ENCODE results near the gene MAP6.
A peak's percentile ranks its signal among the peaks of the same experiment; 100 is the strongest.

Gene MAP6

GRCh38 chr11:75566763-75567279, 102.0 kb downstream of the MAP6 start:
- no peak for DNase-seq (ENCODE audit: extremely low spot score)
- CTCF ChIA-PET: no interaction called here
- TF ChIP-seq SUZ12 (IDR thresholded peaks at IDR 0.05) (no peak), PKNOX1 (IDR thresholded peaks at IDR 0.05) (no peak), NFRKB (IDR thresholded peaks at IDR 0.05) (no peak), L3MBTL2 (conservative IDR thresholded peaks at IDR 0.05) (no peak), FOXM1 (IDR thresholded peaks at IDR 0.05; ENCODE audit: borderline replicate concordance) (no peak), ARNT (IDR thresholded peaks at IDR 0.05) (no peak), CTBP1 (IDR thresholded peaks at IDR 0.05; ENCODE audit: borderline replicate concordance) (no peak), FOXK2 (IDR thresholded peaks at IDR 0.05) (no peak), LEF1 (IDR thresholded peaks at IDR 0.05; ENCODE audit: borderline replicate concordance) (no peak), ZNF384 (IDR thresholded peaks at IDR 0.05) (no peak), ELF4 (IDR thresholded peaks at IDR 0.05) (no peak), BHLHE40 (IDR thresholded peaks at IDR 0.05; ENCODE audit: borderline replicate concordance) (no peak), FOXA1 (IDR thresholded peaks at IDR 0.05) (no peak), TARDBP (IDR thresholded peaks at IDR 0.05) (no peak), HDGF (IDR thresholded peaks at IDR 0.05; ENCODE audit: borderline replicate concordance) (no peak)
- POLR2A ChIA-PET: interaction anchor here (2.4 kb wide), 1 partner anchor 13 kb away, joined by 6 read pairs; no protein-coding TSS in a partner anchor

- ChIA-PET POLR2A (interaction anchor here (1.6 to 2.4 kb wide), 2 partner anchors 12 to 18 kb away, joined by 5 to 6 read pairs; no protein-coding TSS in a partner anchor), CTCF (no interaction called here)
- DNase-seq (ENCODE audit: extremely low spot score): no peak
- TF ChIP-seq HDGF (IDR thresholded peaks at IDR 0.05; ENCODE audit: borderline replicate concordance) (no peak), FOXM1 (IDR thresholded peaks at IDR 0.05; ENCODE audit: borderline replicate concordance) (no peak), CTBP1 (IDR thresholded peaks at IDR 0.05; ENCODE audit: borderline replicate concordance) (no peak), SP1 (IDR thresholded peaks at IDR 0.05) (no peak), NFRKB (IDR thresholded peaks at IDR 0.05) (no peak), BHLHE40 (IDR thresholded peaks at IDR 0.05; ENCODE audit: borderline replicate concordance) (no peak), FOXA1 (IDR thresholded peaks at IDR 0.05) (no peak), ELF4 (IDR thresholded peaks at IDR 0.05) (no peak), ZNF384 (IDR thresholded peaks at IDR 0.05) (no peak), ARNT (IDR thresholded peaks at IDR 0.05) (no peak), FOXK2 (IDR thresholded peaks at IDR 0.05) (no peak), TARDBP (IDR thresholded peaks at IDR 0.05) (no peak), LEF1 (IDR thresholded peaks at IDR 0.05; ENCODE audit: borderline replicate concordance) (no peak), L3MBTL2 (conservative IDR thresholded peaks at IDR 0.05) (no peak), PKNOX1 (IDR thresholded peaks at IDR 0.05) (no peak), SUZ12 (IDR thresholded peaks at IDR 0.05) (no peak)
Observed at GRCh38 chr11:75565916-75566762, 102.7 kb downstream of the MAP6 start.

DNA sequence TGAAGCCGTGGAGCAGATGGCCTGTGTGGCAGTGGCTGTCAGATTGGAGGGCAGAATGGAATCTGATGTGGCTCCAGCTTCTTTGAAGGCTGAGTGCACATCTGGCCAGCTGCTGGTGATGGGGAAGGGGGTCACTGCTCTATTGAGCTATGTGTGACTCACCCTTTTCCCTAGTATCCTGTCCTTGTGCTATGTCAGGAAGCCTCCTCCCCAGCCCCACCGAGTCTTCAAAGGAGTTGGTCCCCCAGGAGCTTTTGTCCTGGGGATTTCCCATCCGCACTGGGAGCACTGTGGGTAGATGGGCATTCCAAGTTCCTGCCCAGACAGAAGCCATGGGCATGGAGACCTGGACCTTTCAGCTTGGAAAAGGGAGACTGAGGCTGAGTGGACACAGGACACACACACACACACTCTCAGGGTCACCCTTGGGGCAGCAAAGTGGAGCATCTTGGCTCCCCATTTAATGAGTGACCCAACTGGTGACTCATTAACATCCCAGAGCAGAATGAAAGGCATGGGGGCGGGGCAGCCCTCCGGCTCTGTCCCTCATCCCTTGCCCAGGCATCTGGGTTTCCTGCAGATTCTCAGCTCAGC, 103.5 kb downstream of the MAP6 start:
- POLR2A ChIA-PET: interaction anchor here (1.6 to 2.4 kb wide), 2 partner anchors 11 to 19 kb away, joined by 5 to 6 read pairs; no protein-coding TSS in a partner anchor
- DNase-seq (ENCODE audit: extremely low spot score): no peak
- TF ChIP-seq PKNOX1 (IDR thresholded peaks at IDR 0.05) (no peak), NFRKB (IDR thresholded peaks at IDR 0.05) (no peak), FOXA1 (IDR thresholded peaks at IDR 0.05) (no peak), ZNF384 (IDR thresholded peaks at IDR 0.05) (no peak), HDGF (IDR thresholded peaks at IDR 0.05; ENCODE audit: borderline replicate concordance) (no peak), ELF4 (IDR thresholded peaks at IDR 0.05) (no peak)
- CTCF ChIA-PET: no interaction called here

DNA sequence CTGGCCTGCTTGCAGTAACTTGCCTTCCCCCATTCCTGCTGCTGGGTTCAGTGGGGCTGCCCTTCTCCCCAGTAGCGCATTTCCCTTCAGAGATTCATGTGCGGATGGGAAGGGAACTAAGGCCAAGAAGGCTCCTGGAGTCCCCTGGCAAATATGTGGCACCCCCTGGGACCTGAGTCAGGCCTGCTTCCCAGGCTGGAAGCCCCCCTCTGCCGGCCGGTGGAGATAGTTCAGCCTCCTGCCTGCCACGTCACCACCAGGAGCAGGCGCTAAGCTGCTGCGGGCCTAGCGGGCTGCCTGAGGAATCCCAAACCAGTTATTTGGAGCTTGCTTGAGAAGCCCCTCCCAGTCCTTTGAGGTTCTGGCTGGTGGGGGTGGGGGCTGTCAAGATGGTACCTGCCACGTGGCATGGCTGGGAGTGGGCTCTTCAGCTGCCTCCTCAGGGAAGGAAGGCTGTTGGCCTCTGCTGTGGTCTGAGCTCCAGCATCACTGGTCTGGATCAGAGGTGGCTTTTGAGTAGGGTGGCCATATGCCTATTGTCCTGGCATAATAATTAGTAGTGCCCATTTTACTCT, 104.8 kb downstream of the MAP6 start:
- no peak for TF ChIP-seq CTBP1 (IDR thresholded peaks at IDR 0.05; ENCODE audit: borderline replicate concordance)
- ChIA-PET POLR2A (no interaction called here), CTCF (interaction anchor here (0.8 kb wide), 1 partner anchor 16 kb away, joined by 3 read pairs; no protein-coding TSS in a partner anchor)
- peak; percentile 52 for DNase-seq (ENCODE audit: extremely low spot score)

DNA sequence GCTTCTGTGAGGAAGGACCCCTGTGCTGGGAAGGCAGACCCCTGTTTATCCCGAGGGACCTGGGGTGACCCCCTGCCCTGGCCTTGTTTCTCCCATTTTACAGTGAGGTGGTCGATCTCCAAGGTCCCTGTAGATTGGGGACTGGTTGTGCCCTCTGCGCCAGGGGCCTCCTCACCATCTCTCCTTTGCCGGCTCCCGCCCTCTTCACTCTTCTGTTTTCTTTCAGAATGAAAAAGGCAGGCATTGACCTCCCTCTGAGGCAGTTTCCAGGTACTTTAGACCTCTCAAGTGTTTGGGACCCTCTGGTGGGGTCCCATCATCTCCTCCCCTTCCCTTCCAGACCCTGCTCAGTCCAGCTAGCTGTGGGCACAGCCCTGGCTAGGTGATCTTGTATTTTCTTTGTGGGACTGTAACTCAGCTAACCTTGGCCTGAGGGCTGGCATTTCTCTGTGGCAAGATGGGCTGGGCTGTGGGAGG, 105.3 kb downstream of the MAP6 start:
- POLR2A ChIA-PET: interaction anchor here (1.0 to 2.4 kb wide), 3 partner anchors 19 to 123 kb away, joined by 3 to 17 read pairs (median 3); no protein-coding TSS in a partner anchor
- CTCF ChIA-PET: no interaction called here
- TF ChIP-seq FOXM1 (IDR thresholded peaks at IDR 0.05; ENCODE audit: borderline replicate concordance) (no peak), SP1 (IDR thresholded peaks at IDR 0.05) (no peak), CTBP1 (IDR thresholded peaks at IDR 0.05; ENCODE audit: borderline replicate concordance) (no peak), HDGF (IDR thresholded peaks at IDR 0.05; ENCODE audit: borderline replicate concordance) (no peak), NFRKB (IDR thresholded peaks at IDR 0.05) (no peak), PKNOX1 (IDR thresholded peaks at IDR 0.05) (no peak), FOXA1 (IDR thresholded peaks at IDR 0.05) (no peak), FOXK2 (IDR thresholded peaks at IDR 0.05) (no peak), SUZ12 (IDR thresholded peaks at IDR 0.05) (no peak), BHLHE40 (IDR thresholded peaks at IDR 0.05; ENCODE audit: borderline replicate concordance) (no peak), LEF1 (IDR thresholded peaks at IDR 0.05; ENCODE audit: borderline replicate concordance) (no peak)
- DNase-seq (ENCODE audit: extremely low spot score): no peak
